Keratinocyte (primary cell): Measurements from ENCODE around the gene SCNN1G. TPM values are rescaled to one million over a fixed set of nuclear protein-coding genes. Genes with fewer than 3 reads are reported as not detected.

Source experiments
- DNase-seq: peaks from one replicate; pipeline ENCODE4 v3.0.0-alpha.2; 2011; ENCODE audit warnings: low read depth, missing footprints, low spot score
- FAIRE-seq: peaks from 2 replicates; lab custom pipeline; 2011; peaks lifted over from hg19 to GRCh38; lab: Jason Lieb, UNC
- H2AFZ ChIP-seq: 2 replicates; pipeline ENCODE4 v1.6.0; 2012; ENCODE audit warnings: low read length, control low read depth, inconsistent platforms; ENCODE audit not compliant: control insufficient read depth
- H3K27ac ChIP-seq: 2 replicates; pipeline ENCODE4 v1.5.1; 2011; ENCODE audit warnings: low read length; ENCODE audit not compliant: control insufficient read depth, insufficient read depth
- H3K27me3 ChIP-seq: 3 replicates; pipeline ENCODE4 v1.6.0; 2011; ENCODE audit warnings: low read length; ENCODE audit not compliant: control insufficient read depth, insufficient read depth; ENCODE audit errors: extremely low read depth
- H3K36me3 ChIP-seq, 2 experiments: 2 replicates in 1 of 2; 3 replicates in 1 of 2; pipeline ENCODE4 v1.5.1; 2011; ENCODE audit warnings: low read length in 2 of 2, mild to moderate bottlenecking in 1 of 2; ENCODE audit not compliant: control insufficient read depth in 2 of 2, insufficient read depth in 2 of 2; ENCODE audit errors: extremely low read depth in 1 of 2
- H3K4me1 ChIP-seq: 3 replicates; pipeline ENCODE4 v1.5.1; 2011; ENCODE audit warnings: low read length; ENCODE audit not compliant: control insufficient read depth, insufficient read depth; ENCODE audit errors: extremely low read depth
- H3K4me2 ChIP-seq: 3 replicates; pipeline ENCODE4 v1.6.0; 2011; ENCODE audit warnings: low read depth, low read length; ENCODE audit not compliant: control insufficient read depth, insufficient read depth; ENCODE audit errors: extremely low read depth
- H3K4me3 ChIP-seq, 3 experiments: fragments of 200-600 bp in 1 of 3; sonication (generic) in 1 of 3; 2 replicates in 2 of 3; 3 replicates in 1 of 3; pipeline ENCODE4 v1.5.1; 2011 to 2016; ENCODE audit warnings: low read length in 3 of 3, mild to moderate bottlenecking in 3 of 3, control low read depth in 2 of 3, inconsistent platforms in 1 of 3, low read depth in 1 of 3, mixed read lengths in 1 of 3, mixed run types in 1 of 3, moderate library complexity in 1 of 3; ENCODE audit not compliant: control insufficient read depth in 2 of 3, insufficient read depth in 2 of 3; ENCODE audit errors: extremely low read depth in 1 of 3
- H3K79me2 ChIP-seq: 2 replicates; pipeline ENCODE4 v1.6.0; 2012; ENCODE audit warnings: low read length; ENCODE audit not compliant: control insufficient read depth, insufficient read depth
- H3K9ac ChIP-seq: 3 replicates; pipeline ENCODE4 v1.6.0; 2011; ENCODE audit warnings: low read length; ENCODE audit not compliant: control insufficient read depth, insufficient read depth; ENCODE audit errors: extremely low read depth
- H3K9me1 ChIP-seq: 3 replicates; pipeline ENCODE4 v1.6.0; 2011; ENCODE audit warnings: low read length; ENCODE audit not compliant: control insufficient read depth, insufficient read depth; ENCODE audit errors: extremely low read depth
- H3K9me3 ChIP-seq: 2 replicates; pipeline ENCODE4 v1.5.1; 2012; ENCODE audit warnings: low read depth, low read length; ENCODE audit not compliant: control insufficient read depth
- H4K20me1 ChIP-seq: 3 replicates; pipeline ENCODE4 v1.6.0; 2011; ENCODE audit warnings: low read length; ENCODE audit not compliant: control insufficient read depth, insufficient read depth; ENCODE audit errors: extremely low read depth
- EZH2 ChIP-seq: IDR thresholded peaks from one replicate; pipeline ENCODE4 v1.6.1; 2012; ENCODE audit warnings: inconsistent platforms, mild to moderate bottlenecking, low read length, moderate library complexity
- dilution Hi-C: fragments of 300-500 bp; cut with MboI; formaldehyde crosslinking; loops from one replicate; pipeline ENCODE4 v1.7.0; 2020; ENCODE audit warnings: low sequenced_read_pairs; ENCODE audit not compliant: extremely low pct_ligation_motif_present
- polyA plus RNA-seq, 5 experiments: library from polyadenylated mRNA; depleted of rRNA in 3 of 5; stranded (reverse) in 3 of 5; stranded (forward) in 1 of 5; unstranded in 1 of 5; fragments of >200 nt; gene quantifications; 1 replicate in 1 of 5; 2 replicates in 3 of 5; 3 replicates in 1 of 5; pipeline versions ENCODE4 v1.2.1 to v1.2.3, GENCODE V29; 2011 to 2012; ENCODE audit warnings: missing spikeins in 2 of 5, low read depth in 1 of 5, low replicate concordance in 1 of 5
- TF ChIP-seq, protein P1 (sequence below), 3 experiments: IDR thresholded peaks in 1 of 3; conservative IDR thresholded peaks in 1 of 3; optimal IDR thresholded peaks in 1 of 3; 2 replicates in 2 of 3; 3 replicates in 1 of 3; pipeline versions ENCODE3 to v1.5.1; 2011; ENCODE audit warnings: low read length in 3 of 3, mild to moderate bottlenecking in 3 of 3, moderate library complexity in 2 of 3, control low read depth in 1 of 3, inconsistent platforms in 1 of 3; ENCODE audit not compliant: insufficient read depth in 2 of 3; ENCODE audit errors: extremely low read depth in 1 of 3

SCNN1G gene
- polyA plus RNA-seq, 1 donor (not counting 4 experiments of a cell fraction or from before 2014, with no cell fraction given): 0.25 TPM

DNA sequence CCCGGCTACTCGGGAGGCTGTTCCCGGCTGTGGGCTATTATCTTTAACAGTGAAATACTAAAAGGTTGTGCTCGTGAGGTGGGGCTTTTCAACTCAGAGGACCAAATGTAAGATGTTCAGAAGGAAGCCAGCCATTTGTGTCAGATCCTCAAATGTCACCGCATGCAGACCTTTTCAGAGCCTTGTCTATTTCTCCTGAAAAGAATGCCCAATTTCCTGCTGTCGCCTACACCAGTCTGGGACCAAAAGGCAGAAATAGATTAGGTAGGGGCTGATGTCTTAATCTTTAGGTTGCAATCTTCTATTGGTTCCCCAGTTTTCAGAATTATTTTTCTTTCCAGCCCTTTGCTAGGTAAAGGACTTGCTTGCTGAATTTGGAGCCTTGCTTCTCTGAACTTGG is 24.4 kb upstream of the SCNN1G start:
- Histone ChIP-seq H4K20me1 (no peaks in the 10 kb centered on the region), H3K4me2 (no peak overlapping the region), H3K79me2 (no peaks in the 10 kb centered on the region), H3K27ac (no peak overlapping the region), H3K36me3 (no peaks in the 10 kb centered on the region), H3K9me3 (no peaks in the 10 kb centered on the region), H3K4me3 (no peak overlapping the region), H3K27me3 (no peaks in the 10 kb centered on the region), H3K9me1 (no peaks in the 10 kb centered on the region), H3K4me1 (no peaks in the 10 kb centered on the region), H2AFZ (no peak overlapping the region), H3K9ac (no peak overlapping the region)
- TF ChIP-seq, protein P1, sequence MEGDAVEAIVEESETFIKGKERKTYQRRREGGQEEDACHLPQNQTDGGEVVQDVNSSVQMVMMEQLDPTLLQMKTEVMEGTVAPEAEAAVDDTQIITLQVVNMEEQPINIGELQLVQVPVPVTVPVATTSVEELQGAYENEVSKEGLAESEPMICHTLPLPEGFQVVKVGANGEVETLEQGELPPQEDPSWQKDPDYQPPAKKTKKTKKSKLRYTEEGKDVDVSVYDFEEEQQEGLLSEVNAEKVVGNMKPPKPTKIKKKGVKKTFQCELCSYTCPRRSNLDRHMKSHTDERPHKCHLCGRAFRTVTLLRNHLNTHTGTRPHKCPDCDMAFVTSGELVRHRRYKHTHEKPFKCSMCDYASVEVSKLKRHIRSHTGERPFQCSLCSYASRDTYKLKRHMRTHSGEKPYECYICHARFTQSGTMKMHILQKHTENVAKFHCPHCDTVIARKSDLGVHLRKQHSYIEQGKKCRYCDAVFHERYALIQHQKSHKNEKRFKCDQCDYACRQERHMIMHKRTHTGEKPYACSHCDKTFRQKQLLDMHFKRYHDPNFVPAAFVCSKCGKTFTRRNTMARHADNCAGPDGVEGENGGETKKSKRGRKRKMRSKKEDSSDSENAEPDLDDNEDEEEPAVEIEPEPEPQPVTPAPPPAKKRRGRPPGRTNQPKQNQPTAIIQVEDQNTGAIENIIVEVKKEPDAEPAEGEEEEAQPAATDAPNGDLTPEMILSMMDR (optimal IDR thresholded peaks at IDR 0.05 in 1 of 3, IDR thresholded peaks at IDR 0.05 in 1 of 3, conservative IDR thresholded peaks at IDR 0.05 in 1 of 3; ENCODE audit: extremely low read depth in 1 of 3, insufficient read depth in 2 of 3, low read length in 3 of 3): no peak
- no peak for TF ChIP-seq EZH2
- dilution Hi-C loops: loop anchor here (25.0 kb wide), 1 partner anchor 229 kb away; no protein-coding TSS in a partner anchor
- DNase-seq (no peak), FAIRE-seq (no peak)

DNA sequence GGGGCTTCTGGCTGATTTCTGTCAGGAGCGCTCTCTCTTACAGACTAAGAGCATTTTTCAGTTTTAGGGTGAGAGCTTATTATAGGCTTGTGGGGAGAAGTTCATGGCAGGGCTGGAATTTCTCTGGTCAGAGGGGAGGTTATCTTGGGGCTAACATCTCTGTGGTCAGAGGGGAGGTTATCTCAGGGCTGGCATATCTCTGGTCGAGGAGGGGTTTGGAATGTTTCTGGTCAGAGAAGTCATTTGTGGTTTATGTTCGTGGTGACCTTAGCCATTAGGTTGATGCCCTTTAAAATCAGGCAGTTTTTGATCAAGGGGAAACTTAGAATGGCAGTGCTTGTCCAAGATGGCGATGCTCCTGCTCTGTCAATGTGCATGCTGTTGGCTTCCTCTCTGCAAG is 22.5 kb upstream of the SCNN1G start:
- Histone ChIP-seq H3K36me3 (no peaks in the 10 kb centered on the region), H3K27ac (no peak overlapping the region), H3K79me2 (no peaks in the 10 kb centered on the region), H3K9ac (no peak overlapping the region), H3K27me3 (no peaks in the 10 kb centered on the region), H3K4me1 (no peaks in the 10 kb centered on the region), H3K9me1 (no peaks in the 10 kb centered on the region), H3K4me2 (no peak overlapping the region), H2AFZ (no peak overlapping the region), H4K20me1 (no peaks in the 10 kb centered on the region), H3K9me3 (no peaks in the 10 kb centered on the region), H3K4me3 (no peak overlapping the region)
- no peak for DNase-seq
- no peak for FAIRE-seq
- TF ChIP-seq, protein P1 (optimal IDR thresholded peaks at IDR 0.05 in 1 of 3, IDR thresholded peaks at IDR 0.05 in 1 of 3, conservative IDR thresholded peaks at IDR 0.05 in 1 of 3; ENCODE audit: extremely low read depth in 1 of 3, insufficient read depth in 2 of 3, low read length in 3 of 3): no peak
- TF ChIP-seq EZH2: no peak
- dilution Hi-C loops: loop anchor here (25.0 kb wide), 1 partner anchor 227 kb away; no protein-coding TSS in a partner anchor
